Fibroblast of villous mesenchyme (primary cell): ENCODE data around the gene POLD3. TPM values are rescaled to one million over a fixed set of nuclear protein-coding genes. Genes with fewer than 3 reads are reported as not detected.

Experiments
- DNase-seq: peaks from one replicate; pipeline ENCODE4 v3.0.0-alpha.2; 2010; ENCODE audit warnings: low read depth
- H3K4me3 ChIP-seq: 2 replicates; pipeline ENCODE4 v1.5.1; 2011; ENCODE audit warnings: low read depth, mild to moderate bottlenecking, low read length
- CTCF ChIP-seq: IDR thresholded peaks from 2 replicates; pipeline ENCODE4 v1.5.1; 2012; ENCODE audit warnings: low read depth, mild to moderate bottlenecking, low read length; ENCODE audit not compliant: insufficient read depth
- total RNA-seq: library from RNA; depleted of rRNA; stranded (reverse); fragments of >200 nt; gene quantifications from 2 replicates; pipeline ENCODE4 v1.2.3, GENCODE V29; 2012

Gene POLD3
- total RNA-seq, 1 donor: 13.8 TPM

DNA sequence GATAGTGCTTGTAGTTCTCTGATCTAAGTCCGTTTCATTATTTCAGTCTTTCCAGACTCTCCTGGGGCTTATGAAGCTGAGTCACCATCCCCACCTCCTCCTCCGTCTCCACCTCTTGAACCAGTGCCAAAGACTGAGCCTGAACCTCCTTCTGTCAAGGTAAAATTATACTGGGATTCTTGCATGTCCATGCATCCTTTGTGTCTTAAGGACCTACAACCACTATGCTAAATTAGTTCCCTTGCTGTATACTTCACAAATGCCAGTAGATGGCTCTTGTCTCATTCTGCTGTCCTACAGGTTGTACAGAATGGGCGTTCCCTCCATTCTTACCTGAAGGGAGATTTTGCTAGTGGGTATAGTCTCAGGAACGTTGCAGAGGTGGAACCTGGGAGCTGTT, 42.2 kb downstream of the POLD3 start:
- DNase-seq: peak; percentile 42
- H3K4me3 ChIP-seq: no peak overlapping the region
- TF ChIP-seq CTCF: peak; percentile 49

GRCh38 chr11:74636630-74637184, 44.3 kb downstream of the POLD3 start:
- TF ChIP-seq CTCF: no peak
- DNase-seq: peak; percentile 86
- no peak overlapping the region for H3K4me3 ChIP-seq

GRCh38 chr11:74637700-74638099, 45.3 kb downstream of the POLD3 start:
- H3K4me3 ChIP-seq: no peak overlapping the region
- no peak for DNase-seq
- no peak for TF ChIP-seq CTCF

GRCh38 chr11:74638869-74639268, 46.5 kb downstream of the POLD3 start:
- no peak overlapping the region for H3K4me3 ChIP-seq
- peak; percentile 38 for DNase-seq
- TF ChIP-seq CTCF: no peak

DNA sequence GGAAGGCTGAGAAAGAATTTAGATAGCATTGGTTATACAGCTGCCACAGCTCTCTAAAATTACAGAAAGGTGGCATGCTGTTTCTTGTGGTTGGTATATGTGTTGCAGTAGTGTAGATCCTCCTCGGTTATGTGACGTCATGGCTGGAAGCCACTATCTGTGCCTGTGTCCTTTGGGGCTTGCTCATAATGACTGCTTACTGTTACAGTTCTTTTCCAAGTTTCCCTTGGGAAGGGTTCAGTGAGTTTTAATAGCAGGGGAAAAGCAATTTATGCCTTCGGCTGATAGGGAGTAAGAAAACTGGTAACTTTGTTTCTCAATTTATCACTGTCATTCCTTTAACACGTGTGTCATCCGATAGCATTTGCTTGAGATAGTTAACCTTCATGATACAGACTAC, 47.2 kb downstream of the POLD3 start:
- DNase-seq: no peak
- no peak for TF ChIP-seq CTCF
- no peak overlapping the region for H3K4me3 ChIP-seq

GRCh38 chr11:74641289-74641688, 48.9 kb downstream of the POLD3 start:
- no peak for TF ChIP-seq CTCF
- peak; percentile 58 for DNase-seq
- no peak overlapping the region for H3K4me3 ChIP-seq

- DNase-seq: peak; percentile 95
- TF ChIP-seq CTCF: no peak
- H3K4me3 ChIP-seq: no peak overlapping the region
These were observed 49.5 kb downstream of the POLD3 start for GRCh38 chr11:74641905-74642304.
